Measurements from ENCODE around the gene COMT. TPM values are rescaled to one million over a fixed set of nuclear protein-coding genes. Genes with fewer than 3 reads are reported as not detected.
A peak's percentile ranks its signal among the peaks of the same experiment; 100 is the strongest.

The COMT gene
- total RNA-seq, 1 experiment from 2014 or later, result 108 TPM

GRCh38 chr22:19940536-19941364 is 822 bp upstream of the COMT start:
- no peak for TF ChIP-seq POLR2AphosphoS5 (IDR thresholded peaks at IDR 0.05; ENCODE audit: low read depth, low read length)
- TF ChIP-seq TCF7L2 (IDR thresholded peaks at IDR 0.05; ENCODE audit: low read depth, low read length), result no peak
- TF ChIP-seq SIN3A (IDR thresholded peaks at IDR 0.05; ENCODE audit: borderline replicate concordance, insufficient read depth, low read depth, low read length), result no peak
- TF ChIP-seq REST (IDR thresholded peaks at IDR 0.05; ENCODE audit: insufficient read depth in 1 of 2, low read depth in 2 of 2, low read length in 1 of 2), result no peak
- TF ChIP-seq CTCF (IDR thresholded peaks at IDR 0.05), result no peak
- ChIA-PET CTCF (interaction anchor here (0.6 kb wide), 1 partner anchor 29 kb away, joined by 4 read pairs; no protein-coding TSS in a partner anchor), POLR2A (no interaction called here)
- H3K27ac ChIP-seq (ENCODE audit: low read length), result peak overlapping the region; percentile 96
- H3K36me3 ChIP-seq (ENCODE audit: control insufficient read depth, insufficient read depth, low read length), result peaks cover 5% of the 10 kb centered on the region; the same call in 1 of the 2 replicates
- H3K27me3 ChIP-seq (ENCODE audit: control insufficient read depth, insufficient read depth, low read length), result no peaks in the 10 kb centered on the region
- H3K4me1 ChIP-seq (ENCODE audit: control insufficient read depth, insufficient read depth, low read length), result peaks cover 19% of the 10 kb centered on the region
- DNase-seq (ENCODE audit: low read depth, low spot score) (no peak), ATAC-seq (peak; percentile 28)
- peak overlapping the region; percentile 68 for H3K4me3 ChIP-seq (ENCODE audit: low read depth in 2 of 2, low read length in 2 of 2)
- in situ Hi-C loops (cut with HindIII; ENCODE audit: low pct_unique_long_range_greater_than_20kb, low sequenced_read_pairs), result no loop called here
- intact Hi-C loops (cut with micrococcal nuclease; ENCODE audit: unreplicated experiment), result no loop called here
- H3K9me3 ChIP-seq (ENCODE audit: control insufficient read depth, insufficient read depth, low read depth, low read length), result no peaks in the 10 kb centered on the region
- BruUV-seq (replicated peaks), result no TSS peak

- Histone ChIP-seq H3K9me3 (ENCODE audit: control insufficient read depth, insufficient read depth, low read depth, low read length) (no peaks in the 10 kb centered on the region), H3K4me1 (ENCODE audit: control insufficient read depth, insufficient read depth, low read length) (peaks cover 22% of the 10 kb centered on the region), H3K27me3 (ENCODE audit: control insufficient read depth, insufficient read depth, low read length) (no peaks in the 10 kb centered on the region), H3K36me3 (ENCODE audit: control insufficient read depth, insufficient read depth, low read length) (peaks cover 5% of the 10 kb centered on the region; the same call in 1 of the 2 replicates), H3K4me3 (ENCODE audit: low read depth in 2 of 2, low read length in 2 of 2) (peak overlapping the region; percentile 68), H3K27ac (ENCODE audit: low read length) (peak overlapping the region; percentile 94)
- TF ChIP-seq REST (IDR thresholded peaks at IDR 0.05; ENCODE audit: insufficient read depth in 1 of 2, low read depth in 2 of 2, low read length in 1 of 2), result no peak
- TF ChIP-seq TCF7L2 (IDR thresholded peaks at IDR 0.05; ENCODE audit: low read depth, low read length), result no peak
- no peak for TF ChIP-seq POLR2AphosphoS5 (IDR thresholded peaks at IDR 0.05; ENCODE audit: low read depth, low read length)
- TF ChIP-seq SIN3A (IDR thresholded peaks at IDR 0.05; ENCODE audit: borderline replicate concordance, insufficient read depth, low read depth, low read length), result no peak
- no peak for TF ChIP-seq CTCF (IDR thresholded peaks at IDR 0.05)
- BruUV-seq (replicated peaks), result no TSS peak
- DNase-seq (ENCODE audit: low read depth, low spot score), result no peak
- ChIA-PET CTCF (interaction anchor here (0.5 kb wide), 1 partner anchor 99 kb away, joined by 7 read pairs; no protein-coding TSS in a partner anchor), POLR2A (no interaction called here)
- in situ Hi-C loops (cut with HindIII; ENCODE audit: low pct_unique_long_range_greater_than_20kb, low sequenced_read_pairs), result no loop called here
- intact Hi-C loops (cut with micrococcal nuclease; ENCODE audit: unreplicated experiment), result no loop called here
- peak; percentile 54 for ATAC-seq
Measured at GRCh38 chr22:19942157-19943081, 847 bp downstream of the COMT start.

Data from Panc1 (cell line).